ENCODE data around the gene MRPS35. TPM values are rescaled to one million over a fixed set of nuclear protein-coding genes. Genes with fewer than 3 reads are reported as not detected.
"Not testable (repeated sequence)": the region's sequence is repeated elsewhere in the genome, so short reads cannot be mapped to it uniquely, and the experiment has no call there.

MRPS35 gene
- total and polyA plus RNA-seq, 9 donors, result 23.3 to 44.4 (median 35.5) TPM

DNA sequence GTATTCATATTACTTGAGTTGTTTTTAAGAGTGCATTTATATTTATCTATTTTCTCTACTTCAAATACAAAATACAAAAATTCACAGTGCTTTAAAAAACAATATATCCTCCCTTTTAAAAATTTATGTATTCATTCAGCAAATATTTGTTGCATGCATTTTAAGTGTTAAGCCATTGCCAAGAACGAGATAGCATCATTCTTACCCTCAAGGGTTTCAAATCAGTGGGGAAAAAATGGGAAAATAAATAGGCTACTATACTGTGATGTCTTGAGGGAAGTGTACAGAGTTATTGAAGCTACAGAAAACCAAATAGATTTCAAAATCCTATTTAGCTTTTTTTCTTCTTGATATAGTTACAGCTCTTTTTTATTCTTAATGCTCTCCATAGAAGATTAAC is 23.2 kb downstream of the MRPS35 start:
- TF ChIP-seq, protein P1, sequence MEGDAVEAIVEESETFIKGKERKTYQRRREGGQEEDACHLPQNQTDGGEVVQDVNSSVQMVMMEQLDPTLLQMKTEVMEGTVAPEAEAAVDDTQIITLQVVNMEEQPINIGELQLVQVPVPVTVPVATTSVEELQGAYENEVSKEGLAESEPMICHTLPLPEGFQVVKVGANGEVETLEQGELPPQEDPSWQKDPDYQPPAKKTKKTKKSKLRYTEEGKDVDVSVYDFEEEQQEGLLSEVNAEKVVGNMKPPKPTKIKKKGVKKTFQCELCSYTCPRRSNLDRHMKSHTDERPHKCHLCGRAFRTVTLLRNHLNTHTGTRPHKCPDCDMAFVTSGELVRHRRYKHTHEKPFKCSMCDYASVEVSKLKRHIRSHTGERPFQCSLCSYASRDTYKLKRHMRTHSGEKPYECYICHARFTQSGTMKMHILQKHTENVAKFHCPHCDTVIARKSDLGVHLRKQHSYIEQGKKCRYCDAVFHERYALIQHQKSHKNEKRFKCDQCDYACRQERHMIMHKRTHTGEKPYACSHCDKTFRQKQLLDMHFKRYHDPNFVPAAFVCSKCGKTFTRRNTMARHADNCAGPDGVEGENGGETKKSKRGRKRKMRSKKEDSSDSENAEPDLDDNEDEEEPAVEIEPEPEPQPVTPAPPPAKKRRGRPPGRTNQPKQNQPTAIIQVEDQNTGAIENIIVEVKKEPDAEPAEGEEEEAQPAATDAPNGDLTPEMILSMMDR (IDR thresholded peaks at IDR 0.05), result no peak
- TF ChIP-seq EP300 (IDR thresholded peaks at IDR 0.05), result no peak
- 82 to 92% (median 91%) methylated on average over 1 of the region's 1 CpG for WGBS, 3 donors
- Histone ChIP-seq H3K27me3 (no peaks in the 10 kb centered on the region), H3K27ac (no peak overlapping the region), H3K4me3 (no peak overlapping the region), H3K9me3 (no peaks in the 10 kb centered on the region), H3K4me1 (ENCODE audit: insufficient read depth) (no peaks in the 10 kb centered on the region), H3K36me3 (no peaks in the 10 kb centered on the region)
- intact Hi-C loops (cut with DNase I), result loop anchor here in 1 of 4 donors (5.0 kb wide), 1 partner anchor 209 kb away; no protein-coding TSS in a partner anchor
- DNase-seq, result no peak

DNA sequence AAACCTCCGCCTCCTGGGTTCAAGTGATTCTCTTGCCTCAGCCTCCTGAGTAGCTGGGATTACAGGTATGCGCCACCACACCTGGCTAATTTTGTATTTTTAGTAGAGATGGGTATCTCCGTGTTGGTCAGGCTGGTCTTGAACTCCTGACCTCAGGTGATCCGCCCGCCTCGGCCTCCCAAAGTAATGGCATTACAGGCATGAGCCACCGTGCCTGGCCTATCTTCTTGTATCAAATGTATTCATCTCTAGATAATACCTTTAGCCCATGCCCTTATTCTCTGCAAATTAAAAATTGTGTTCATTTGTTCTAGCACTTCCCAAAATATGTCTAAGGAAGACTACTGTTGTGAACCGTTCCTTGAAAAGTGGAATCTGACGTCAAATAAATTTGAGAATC is 23.7 kb downstream of the MRPS35 start:
- not testable (repeated sequence) for H3K4me3 ChIP-seq; H3K4me1 ChIP-seq (ENCODE audit: insufficient read depth); H3K36me3 ChIP-seq; H3K9me3 ChIP-seq; H3K27ac ChIP-seq; H3K27me3 ChIP-seq; DNase-seq
- WGBS, 3 donors, result 87 to 88% (median 88%) methylated on average over 9 of the region's 9 CpGs
- intact Hi-C loops (cut with DNase I), result loop anchor here in 1 of 4 donors (5.0 kb wide), 1 partner anchor 208 kb away; no protein-coding TSS in a partner anchor

DNA sequence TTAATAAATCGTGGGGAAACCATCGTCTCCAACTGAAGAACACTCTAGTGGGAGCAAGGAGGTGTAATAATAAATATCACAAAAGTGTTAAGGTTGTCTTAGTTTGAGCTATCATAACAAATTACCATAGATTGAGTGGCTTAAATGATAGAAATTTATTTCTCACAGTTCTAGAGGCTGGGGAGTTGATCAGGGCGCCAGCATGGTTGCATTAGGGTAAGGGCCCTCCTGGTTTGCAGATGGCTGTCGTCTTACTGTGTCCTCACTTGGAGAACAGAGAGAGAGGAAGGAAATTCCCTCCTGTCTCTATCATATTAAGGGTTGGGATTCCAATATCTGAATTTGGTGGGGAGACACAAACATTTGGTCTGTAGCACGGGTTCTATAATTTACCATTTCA is 33.0 kb downstream of the MRPS35 start:
- Histone ChIP-seq H3K27ac (no peak overlapping the region), H3K4me1 (ENCODE audit: insufficient read depth) (no peaks in the 10 kb centered on the region), H3K27me3 (no peaks in the 10 kb centered on the region), H3K36me3 (no peaks in the 10 kb centered on the region), H3K9me3 (no peaks in the 10 kb centered on the region), H3K4me3 (no peak overlapping the region)
- TF ChIP-seq, protein P1 (IDR thresholded peaks at IDR 0.05), result no peak
- TF ChIP-seq POLR2A (IDR thresholded peaks at IDR 0.05) (no peak), EP300 (IDR thresholded peaks at IDR 0.05) (no peak)
- 95 to 98% (median 97%) methylated on average over 5 of the region's 5 CpGs for WGBS, 3 donors
- no peak for DNase-seq
- intact Hi-C loops (cut with DNase I), result loop anchor here in 1 of 4 donors (10.0 kb wide), 1 partner anchor 71 kb away; no protein-coding TSS in a partner anchor

DNA sequence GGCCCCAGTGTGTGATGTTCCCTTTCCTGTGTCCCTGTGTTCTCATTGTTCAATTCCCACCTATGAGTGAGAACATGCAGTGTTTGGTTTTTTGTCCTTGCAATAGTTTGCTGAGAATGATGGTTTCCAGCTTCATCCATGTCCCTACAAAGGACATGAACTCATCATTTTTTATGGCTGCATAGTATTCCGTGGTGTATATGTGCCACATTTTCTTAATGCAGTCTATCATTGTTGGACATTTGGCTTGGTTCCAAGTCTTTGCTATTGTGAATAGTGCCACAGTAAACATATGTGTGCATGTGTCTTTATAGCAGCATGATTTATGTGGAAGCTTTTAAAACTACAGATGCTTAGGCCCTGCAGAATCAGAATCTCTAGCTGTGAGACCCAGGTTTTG is 35.1 kb downstream of the MRPS35 start:
- intact Hi-C loops (cut with DNase I), result loop anchor here in 1 of 4 donors (10.0 kb wide), 1 partner anchor 69 kb away; no protein-coding TSS in a partner anchor
- not testable (repeated sequence) for H3K27me3 ChIP-seq; H3K9me3 ChIP-seq; H3K4me3 ChIP-seq; H3K4me1 ChIP-seq (ENCODE audit: insufficient read depth); DNase-seq; H3K36me3 ChIP-seq; H3K27ac ChIP-seq
- WGBS, 3 donors, result 87 to 95% (median 95%) methylated on average over 1 of the region's 1 CpG

DNA sequence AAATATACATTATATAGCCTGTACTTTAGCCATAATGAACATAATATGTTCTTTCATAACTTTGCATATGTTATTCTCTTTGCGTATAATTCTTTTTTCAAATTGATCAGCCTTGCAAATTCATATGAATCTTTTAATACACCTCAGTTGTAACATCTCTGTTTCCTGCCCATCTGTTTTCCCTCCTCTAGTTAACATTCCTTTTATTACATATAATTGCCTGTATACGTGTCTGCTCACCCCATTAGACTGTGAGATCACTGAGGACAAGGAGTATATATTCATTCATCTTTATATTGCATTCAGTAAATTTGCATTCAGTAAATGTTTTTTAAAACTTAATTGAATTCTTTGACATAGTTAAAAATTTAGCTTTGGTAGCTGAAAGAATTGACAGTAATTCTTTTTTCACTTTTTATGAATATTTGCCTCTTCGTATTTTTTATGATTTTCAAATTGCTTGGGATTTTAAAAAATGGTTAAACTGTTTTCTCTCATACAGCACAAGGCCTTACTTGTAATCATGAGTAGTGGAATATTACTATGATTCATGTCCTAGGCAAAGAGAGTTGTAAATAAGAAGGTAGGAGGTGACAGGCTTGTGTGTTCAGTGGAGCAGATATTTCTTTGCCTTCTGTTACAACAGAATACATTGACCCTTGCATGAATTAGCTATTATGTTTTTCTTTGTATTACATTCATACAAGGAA is 36.6 kb downstream of the MRPS35 start:
- H3K36me3 ChIP-seq, result no peaks in the 10 kb centered on the region
- no peak for DNase-seq
- intact Hi-C loops (cut with DNase I), result loop anchor here in 1 of 4 donors (10.0 kb wide), 1 partner anchor 68 kb away; no protein-coding TSS in a partner anchor
- H3K27ac ChIP-seq, result no peak overlapping the region
- no peaks in the 10 kb centered on the region for H3K27me3 ChIP-seq
- H3K9me3 ChIP-seq, result no peaks in the 10 kb centered on the region
- no peaks in the 10 kb centered on the region for H3K4me1 ChIP-seq (ENCODE audit: insufficient read depth)
- H3K4me3 ChIP-seq, result no peak overlapping the region
- 64 to 75% (median 75%) methylated on average over 3 of the region's 3 CpGs for WGBS, 3 donors
- TF ChIP-seq, protein P1 (IDR thresholded peaks at IDR 0.05), result no peak
- no peak for TF ChIP-seq POLR2A (IDR thresholded peaks at IDR 0.05)
- TF ChIP-seq EP300 (IDR thresholded peaks at IDR 0.05), result no peak

All from ovary (tissue), 9 donors.